ENCODE results near the gene NOP53.

The NOP53 gene

DNA sequence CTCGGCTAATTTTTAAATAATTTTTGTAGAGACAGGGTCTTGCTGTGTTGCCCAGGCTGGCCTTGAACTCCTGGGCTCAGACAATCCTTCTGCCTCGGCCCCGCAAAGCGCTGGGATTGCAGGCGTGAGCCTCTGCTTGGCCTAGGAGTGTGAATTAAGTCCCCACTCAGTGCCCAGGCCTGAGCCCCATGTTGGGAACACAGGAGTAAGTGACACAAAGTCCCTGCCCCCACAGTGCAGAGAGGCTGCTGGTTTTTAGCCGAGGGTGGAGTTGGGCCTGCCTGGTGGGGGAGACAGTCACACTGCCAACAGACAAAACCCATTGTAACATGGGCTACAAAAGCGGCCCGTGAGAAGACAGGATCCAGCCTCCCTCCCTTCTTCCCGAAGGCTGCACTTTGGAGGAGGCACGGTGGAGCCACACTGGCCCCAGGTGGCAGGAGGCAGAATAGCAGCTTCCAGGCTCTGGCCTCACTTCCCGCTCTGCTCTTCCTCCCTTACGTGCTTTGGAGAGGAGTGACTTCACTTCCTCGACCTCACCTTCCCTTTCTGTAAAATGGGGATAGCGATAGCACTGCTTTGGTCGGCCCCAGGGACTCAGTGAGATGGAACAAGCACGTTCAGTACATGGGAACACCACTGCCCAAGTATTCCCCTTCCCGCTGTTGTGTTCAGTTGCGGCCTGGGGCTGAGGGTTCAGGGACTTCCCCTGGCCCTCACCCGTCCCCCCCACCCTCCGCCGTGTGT is 47.3 kb upstream of the NOP53 start:
- ChIA-PET CTCF (interaction anchor here (0.6 to 6.4 kb wide), 20 partner anchors 9 to 709 kb away, joined by 3 to 102 read pairs (median 4); partner anchors contain the start of genes EHD2, KPTN and NOP53), POLR2A (interaction anchor here (1.0 to 1.5 kb wide), 2 partner anchors 61 to 214 kb away, joined by 3 read pairs; partner anchors contain the start of gene KPTN)
- H3K9me3 ChIP-seq (ENCODE audit: control insufficient read depth, insufficient read depth, low read depth, low read length), result no peaks in the 10 kb centered on the region
- H3K4me3 ChIP-seq (ENCODE audit: low read depth, low read length), result no peak overlapping the region
- no peaks in the 10 kb centered on the region for H3K4me1 ChIP-seq (ENCODE audit: control insufficient read depth, insufficient read depth, low read length)
- H3K36me3 ChIP-seq (ENCODE audit: control insufficient read depth in 2 of 2, insufficient read depth in 1 of 2, low read length in 2 of 2), result peaks cover 11 to 49% of the 10 kb centered on the region in 2 experiments; a peak in 2 of 3 replicates
- 0 out of 2 replicates have a peak overlapping the region, but pooled peaks have one; percentile 52 for H3K27ac ChIP-seq (ENCODE audit: extremely low read depth, low read depth, low read length)
- no peak for TF ChIP-seq ZNF548 (tag by site-specific recombination; IDR thresholded peaks at IDR 0.05)
- TF ChIP-seq ZFP69B (tag by site-specific recombination; IDR thresholded peaks at IDR 0.05), result 0 out of 2 replicates have a peak, but pooled peaks have one; percentile 49
- TF ChIP-seq KLF16 (tag by site-specific recombination; IDR thresholded peaks at IDR 0.05), result 0 out of 2 replicates have a peak, but pooled peaks have one; percentile 31
- no peak for TF ChIP-seq ZNF624 (tag by site-specific recombination; IDR thresholded peaks at IDR 0.05)
- TF ChIP-seq, protein P1, sequence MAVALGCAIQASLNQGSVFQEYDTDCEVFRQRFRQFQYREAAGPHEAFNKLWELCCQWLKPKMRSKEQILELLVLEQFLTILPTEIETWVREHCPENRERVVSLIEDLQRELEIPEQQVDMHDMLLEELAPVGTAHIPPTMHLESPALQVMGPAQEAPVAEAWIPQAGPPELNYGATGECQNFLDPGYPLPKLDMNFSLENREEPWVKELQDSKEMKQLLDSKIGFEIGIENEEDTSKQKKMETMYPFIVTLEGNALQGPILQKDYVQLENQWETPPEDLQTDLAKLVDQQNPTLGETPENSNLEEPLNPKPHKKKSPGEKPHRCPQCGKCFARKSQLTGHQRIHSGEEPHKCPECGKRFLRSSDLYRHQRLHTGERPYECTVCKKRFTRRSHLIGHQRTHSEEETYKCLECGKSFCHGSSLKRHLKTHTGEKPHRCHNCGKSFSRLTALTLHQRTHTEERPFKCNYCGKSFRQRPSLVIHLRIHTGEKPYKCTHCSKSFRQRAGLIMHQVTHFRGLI (tag by site-specific recombination; IDR thresholded peaks at IDR 0.05), result peak; percentile 85
- TF ChIP-seq ZSCAN16 (tag by site-specific recombination; IDR thresholded peaks at IDR 0.05), result no peak
- no peak for TF ChIP-seq ZNF350 (tag by site-specific recombination; IDR thresholded peaks at IDR 0.05)
- peak; percentile 78 for TF ChIP-seq ZBTB17 (tag by site-specific recombination; IDR thresholded peaks at IDR 0.05)
- TF ChIP-seq ZNF366 (tag by site-specific recombination; conservative IDR thresholded peaks at IDR 0.05), result peak; percentile 97
- no peak for TF ChIP-seq SCRT1 (tag by site-specific recombination; IDR thresholded peaks at IDR 0.05; ENCODE audit: borderline replicate concordance)
- TF ChIP-seq ZNF629 (tag by site-specific recombination; IDR thresholded peaks at IDR 0.05), result peak; percentile 69
- TF ChIP-seq ZNF670 (tag by site-specific recombination; IDR thresholded peaks at IDR 0.05; ENCODE audit: low read depth), result no peak
- no peak; the same call in none of the 2 replicates for TF ChIP-seq KLF1 (tag by site-specific recombination; IDR thresholded peaks at IDR 0.05)
- no peak for TF ChIP-seq ZNF791 (tag by site-specific recombination; IDR thresholded peaks at IDR 0.05)
- TF ChIP-seq KLF7 (tag by site-specific recombination; IDR thresholded peaks at IDR 0.05; ENCODE audit: borderline replicate concordance), result no peak
- no peak for TF ChIP-seq ZNF544 (tag by site-specific recombination; IDR thresholded peaks at IDR 0.05)
- TF ChIP-seq ZNF121 (tag by site-specific recombination; IDR thresholded peaks at IDR 0.05), result peak; percentile 98
- TF ChIP-seq ZNF792 (tag by site-specific recombination; IDR thresholded peaks at IDR 0.05), result no peak
- TF ChIP-seq ZNF404 (tag by site-specific recombination; IDR thresholded peaks at IDR 0.05), result no peak
- TF ChIP-seq ZNF174 (tag by site-specific recombination; IDR thresholded peaks at IDR 0.05), result no peak
- TF ChIP-seq HOXD13 (CRISPR knock-in tag; IDR thresholded peaks at IDR 0.05; ENCODE audit: borderline replicate concordance), result no peak
- peak; percentile 68; the same call in 1 of the 2 replicates for TF ChIP-seq PRDM1 (tag by site-specific recombination; IDR thresholded peaks at IDR 0.05)
- TF ChIP-seq, protein P2, sequence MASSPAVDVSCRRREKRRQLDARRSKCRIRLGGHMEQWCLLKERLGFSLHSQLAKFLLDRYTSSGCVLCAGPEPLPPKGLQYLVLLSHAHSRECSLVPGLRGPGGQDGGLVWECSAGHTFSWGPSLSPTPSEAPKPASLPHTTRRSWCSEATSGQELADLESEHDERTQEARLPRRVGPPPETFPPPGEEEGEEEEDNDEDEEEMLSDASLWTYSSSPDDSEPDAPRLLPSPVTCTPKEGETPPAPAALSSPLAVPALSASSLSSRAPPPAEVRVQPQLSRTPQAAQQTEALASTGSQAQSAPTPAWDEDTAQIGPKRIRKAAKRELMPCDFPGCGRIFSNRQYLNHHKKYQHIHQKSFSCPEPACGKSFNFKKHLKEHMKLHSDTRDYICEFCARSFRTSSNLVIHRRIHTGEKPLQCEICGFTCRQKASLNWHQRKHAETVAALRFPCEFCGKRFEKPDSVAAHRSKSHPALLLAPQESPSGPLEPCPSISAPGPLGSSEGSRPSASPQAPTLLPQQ (tag by site-specific recombination; IDR thresholded peaks at IDR 0.05), result peak; percentile 61; the same call in 1 of the 2 replicates
- no peak for TF ChIP-seq ZNF37A (tag by site-specific recombination; IDR thresholded peaks at IDR 0.05)
- TF ChIP-seq, protein P3, sequence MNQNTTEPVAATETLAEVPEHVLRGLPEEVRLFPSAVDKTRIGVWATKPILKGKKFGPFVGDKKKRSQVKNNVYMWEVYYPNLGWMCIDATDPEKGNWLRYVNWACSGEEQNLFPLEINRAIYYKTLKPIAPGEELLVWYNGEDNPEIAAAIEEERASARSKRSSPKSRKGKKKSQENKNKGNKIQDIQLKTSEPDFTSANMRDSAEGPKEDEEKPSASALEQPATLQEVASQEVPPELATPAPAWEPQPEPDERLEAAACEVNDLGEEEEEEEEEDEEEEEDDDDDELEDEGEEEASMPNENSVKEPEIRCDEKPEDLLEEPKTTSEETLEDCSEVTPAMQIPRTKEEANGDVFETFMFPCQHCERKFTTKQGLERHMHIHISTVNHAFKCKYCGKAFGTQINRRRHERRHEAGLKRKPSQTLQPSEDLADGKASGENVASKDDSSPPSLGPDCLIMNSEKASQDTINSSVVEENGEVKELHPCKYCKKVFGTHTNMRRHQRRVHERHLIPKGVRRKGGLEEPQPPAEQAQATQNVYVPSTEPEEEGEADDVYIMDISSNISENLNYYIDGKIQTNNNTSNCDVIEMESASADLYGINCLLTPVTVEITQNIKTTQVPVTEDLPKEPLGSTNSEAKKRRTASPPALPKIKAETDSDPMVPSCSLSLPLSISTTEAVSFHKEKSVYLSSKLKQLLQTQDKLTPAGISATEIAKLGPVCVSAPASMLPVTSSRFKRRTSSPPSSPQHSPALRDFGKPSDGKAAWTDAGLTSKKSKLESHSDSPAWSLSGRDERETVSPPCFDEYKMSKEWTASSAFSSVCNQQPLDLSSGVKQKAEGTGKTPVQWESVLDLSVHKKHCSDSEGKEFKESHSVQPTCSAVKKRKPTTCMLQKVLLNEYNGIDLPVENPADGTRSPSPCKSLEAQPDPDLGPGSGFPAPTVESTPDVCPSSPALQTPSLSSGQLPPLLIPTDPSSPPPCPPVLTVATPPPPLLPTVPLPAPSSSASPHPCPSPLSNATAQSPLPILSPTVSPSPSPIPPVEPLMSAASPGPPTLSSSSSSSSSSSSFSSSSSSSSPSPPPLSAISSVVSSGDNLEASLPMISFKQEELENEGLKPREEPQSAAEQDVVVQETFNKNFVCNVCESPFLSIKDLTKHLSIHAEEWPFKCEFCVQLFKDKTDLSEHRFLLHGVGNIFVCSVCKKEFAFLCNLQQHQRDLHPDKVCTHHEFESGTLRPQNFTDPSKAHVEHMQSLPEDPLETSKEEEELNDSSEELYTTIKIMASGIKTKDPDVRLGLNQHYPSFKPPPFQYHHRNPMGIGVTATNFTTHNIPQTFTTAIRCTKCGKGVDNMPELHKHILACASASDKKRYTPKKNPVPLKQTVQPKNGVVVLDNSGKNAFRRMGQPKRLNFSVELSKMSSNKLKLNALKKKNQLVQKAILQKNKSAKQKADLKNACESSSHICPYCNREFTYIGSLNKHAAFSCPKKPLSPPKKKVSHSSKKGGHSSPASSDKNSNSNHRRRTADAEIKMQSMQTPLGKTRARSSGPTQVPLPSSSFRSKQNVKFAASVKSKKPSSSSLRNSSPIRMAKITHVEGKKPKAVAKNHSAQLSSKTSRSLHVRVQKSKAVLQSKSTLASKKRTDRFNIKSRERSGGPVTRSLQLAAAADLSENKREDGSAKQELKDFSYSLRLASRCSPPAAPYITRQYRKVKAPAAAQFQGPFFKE (tag by site-specific recombination; IDR thresholded peaks at IDR 0.05; ENCODE audit: borderline replicate concordance), result no peak
- TF ChIP-seq ZIC2 (tag by site-specific recombination; IDR thresholded peaks at IDR 0.05), result no peak
- no peak for TF ChIP-seq YY1 (tag by site-specific recombination; IDR thresholded peaks at IDR 0.05)
- no peak for TF ChIP-seq ZNF184 (tag by site-specific recombination; IDR thresholded peaks at IDR 0.05)
- TF ChIP-seq ZBTB8A (tag by site-specific recombination; IDR thresholded peaks at IDR 0.05), result 0 out of 2 replicates have a peak, but pooled peaks have one; percentile 14
- no peak for TF ChIP-seq ZNF768 (tag by site-specific recombination; IDR thresholded peaks at IDR 0.05)
